Measurements from ENCODE around the gene CNTN4. TPM values are rescaled to one million over a fixed set of nuclear protein-coding genes. Genes with fewer than 3 reads are reported as not detected.

The CNTN4 gene
- total and polyA plus RNA-seq, 2 donors (not counting 3 experiments of a cell fraction or from before 2014, with no cell fraction given), result not detected

- ChIA-PET POLR2A (no interaction called here), CTCF (no interaction called here)
- H3K4me2 ChIP-seq (ENCODE audit: insufficient read depth, low read length), result no peak overlapping the region
- no TSS peak for BruUV-seq (replicated peaks)
- H3K79me2 ChIP-seq (ENCODE audit: control insufficient read depth, insufficient read depth, low read length), result no peaks in the 10 kb centered on the region
- no peaks in the 10 kb centered on the region for H3K9me1 ChIP-seq (replicated peaks; ENCODE audit: control insufficient read depth, extremely low read depth, insufficient read depth, low read length)
- FAIRE-seq, result no peak
- no peak overlapping the region for H3K4me3 ChIP-seq (replicated peaks in 1 of 3; ENCODE audit: insufficient read depth in 1 of 3, low read depth in 1 of 3, low read length in 3 of 3)
- no peaks in the 10 kb centered on the region for H3K9me3 ChIP-seq (replicated peaks; ENCODE audit: control insufficient read depth, insufficient read depth, low read length)
- H4K20me1 ChIP-seq (replicated peaks; ENCODE audit: control insufficient read depth, extremely low read depth, insufficient read depth, low read length), result no peaks in the 10 kb centered on the region
- H3K9ac ChIP-seq (replicated peaks; ENCODE audit: extremely low read depth, insufficient read depth, low read length), result no peak overlapping the region
- no peaks in the 10 kb centered on the region for H3K36me3 ChIP-seq (ENCODE audit: control insufficient read depth in 2 of 2, extremely low read depth in 1 of 2, insufficient read depth in 2 of 2, low read length in 2 of 2)
- intact Hi-C loops (cut with micrococcal nuclease), result no loop called here
- no peaks in the 10 kb centered on the region for H3K4me1 ChIP-seq (ENCODE audit: control insufficient read depth, extremely low read depth, insufficient read depth, low read length)
- dilution Hi-C loops (cut with MboI; ENCODE audit: extremely low pct_ligation_motif_present, low sequenced_read_pairs), result no loop called here
- TF ChIP-seq POLR2A (IDR thresholded peaks at IDR 0.05; ENCODE audit: low read depth, low read length) (no peak), JUN (IDR thresholded peaks at IDR 0.05; ENCODE audit: borderline replicate concordance, insufficient read depth, insufficient read length, low read depth) (no peak), POLR2AphosphoS5 (IDR thresholded peaks at IDR 0.05; ENCODE audit: insufficient read depth, low read depth, low read length) (no peak), FOS (IDR thresholded peaks at IDR 0.05; ENCODE audit: borderline replicate concordance, insufficient read depth, low read length) (no peak), MYC (IDR thresholded peaks at IDR 0.05; ENCODE audit: low read depth, low read length) (no peak), GATA2 (IDR thresholded peaks at IDR 0.05; ENCODE audit: insufficient read depth, insufficient read length, low read depth, low read length) (no peak)
- TF ChIP-seq, protein P1, sequence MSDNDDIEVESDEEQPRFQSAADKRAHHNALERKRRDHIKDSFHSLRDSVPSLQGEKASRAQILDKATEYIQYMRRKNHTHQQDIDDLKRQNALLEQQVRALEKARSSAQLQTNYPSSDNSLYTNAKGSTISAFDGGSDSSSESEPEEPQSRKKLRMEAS (IDR thresholded peaks at IDR 0.05; ENCODE audit: insufficient read depth, insufficient read length), result no peak
- no peak overlapping the region for H3K27ac ChIP-seq (ENCODE audit: insufficient read depth, low read depth, low read length)
- DNase-seq (ENCODE audit: low read depth, low spot score), result no peak
- H2AFZ ChIP-seq (ENCODE audit: low read depth, low read length), result no peak overlapping the region
- no peaks in the 10 kb centered on the region for H3K27me3 ChIP-seq (ENCODE audit: control insufficient read depth in 2 of 2, insufficient read depth in 2 of 2, low read length in 2 of 2)
These were observed 1006.6 kb downstream of the CNTN4 start for GRCh38 chr3:3105246-3105645.

- dilution Hi-C loops (cut with MboI; ENCODE audit: extremely low pct_ligation_motif_present, low sequenced_read_pairs), result no loop called here
- no peak for FAIRE-seq
- intact Hi-C loops (cut with micrococcal nuclease), result no loop called here
- H3K9me3 ChIP-seq (replicated peaks; ENCODE audit: control insufficient read depth, insufficient read depth, low read length), result no peaks in the 10 kb centered on the region
- H3K27me3 ChIP-seq (ENCODE audit: control insufficient read depth in 2 of 2, insufficient read depth in 2 of 2, low read length in 2 of 2), result no peaks in the 10 kb centered on the region
- H3K9me1 ChIP-seq (replicated peaks; ENCODE audit: control insufficient read depth, extremely low read depth, insufficient read depth, low read length), result no peaks in the 10 kb centered on the region
- BruUV-seq (replicated peaks), result no TSS peak
- POLR2A ChIA-PET, result no interaction called here
- H3K4me1 ChIP-seq (ENCODE audit: control insufficient read depth, extremely low read depth, insufficient read depth, low read length), result no peaks in the 10 kb centered on the region
- H4K20me1 ChIP-seq (replicated peaks; ENCODE audit: control insufficient read depth, extremely low read depth, insufficient read depth, low read length), result no peaks in the 10 kb centered on the region
- H3K4me3 ChIP-seq (replicated peaks in 1 of 3; ENCODE audit: insufficient read depth in 1 of 3, low read depth in 1 of 3, low read length in 3 of 3), result no peak overlapping the region
- H3K79me2 ChIP-seq (ENCODE audit: control insufficient read depth, insufficient read depth, low read length), result no peaks in the 10 kb centered on the region
- H3K4me2 ChIP-seq (ENCODE audit: insufficient read depth, low read length), result no peak overlapping the region
- H3K36me3 ChIP-seq (ENCODE audit: control insufficient read depth in 2 of 2, extremely low read depth in 1 of 2, insufficient read depth in 2 of 2, low read length in 2 of 2), result no peaks in the 10 kb centered on the region
- no peak overlapping the region for H2AFZ ChIP-seq (ENCODE audit: low read depth, low read length)
- H3K9ac ChIP-seq (replicated peaks; ENCODE audit: extremely low read depth, insufficient read depth, low read length), result no peak overlapping the region
- no peak for DNase-seq (ENCODE audit: low read depth, low spot score)
- TF ChIP-seq, protein P1 (IDR thresholded peaks at IDR 0.05; ENCODE audit: insufficient read depth, insufficient read length), result no peak
- H3K27ac ChIP-seq (ENCODE audit: insufficient read depth, low read depth, low read length), result no peak overlapping the region
- CTCF ChIA-PET, result no interaction called here
These were observed 1007.1 kb downstream of the CNTN4 start for GRCh38 chr3:3105815-3106214.

Data from endothelial cell of umbilical vein (primary cell).